ENCODE measurements around the gene FRK.
"Not testable (repeated sequence)": the region's sequence is repeated elsewhere in the genome, so short reads cannot be mapped to it uniquely, and the experiment has no call there.

FRK gene

DNA sequence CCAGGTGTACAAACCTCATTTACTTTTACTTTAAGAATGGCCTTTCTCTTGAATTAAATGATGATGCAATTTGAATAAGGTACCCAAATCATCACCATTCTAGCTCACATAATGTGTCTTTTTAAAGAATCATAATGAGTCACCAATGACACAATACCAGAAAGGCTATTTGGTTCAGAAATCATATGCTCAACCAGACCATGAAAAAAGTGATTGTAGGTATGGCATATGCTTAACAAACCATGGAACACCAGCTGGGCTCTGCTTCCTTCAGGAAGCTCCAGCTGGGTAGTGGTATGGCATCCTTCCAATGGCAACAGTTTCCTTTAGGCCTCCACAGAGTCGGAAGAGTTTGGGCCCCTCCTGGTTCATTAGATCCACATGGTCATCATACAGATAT, 128.2 kb downstream of the FRK start:
- Histone ChIP-seq H3K27me3 (ENCODE audit: insufficient read depth, low read length, poor library complexity, severe bottlenecking) (no peaks in the 10 kb centered on the region), H3K79me2 (ENCODE audit: insufficient read depth, low read length) (no peaks in the 10 kb centered on the region)

GRCh38 chr6:115928000-115928399, 132.7 kb downstream of the FRK start:
- H3K4me3 ChIP-seq (ENCODE audit: low read length, poor library complexity, severe bottlenecking); H3F3A ChIP-seq (ENCODE audit: low read depth); H3K79me2 ChIP-seq (ENCODE audit: insufficient read depth, low read length); H3K4me1 ChIP-seq (ENCODE audit: insufficient read depth, low read length, poor library complexity, severe bottlenecking); H2AFZ ChIP-seq (ENCODE audit: low read length); H4K20me1 ChIP-seq (ENCODE audit: insufficient read depth, low read length, poor library complexity, severe bottlenecking); H3K36me3 ChIP-seq (ENCODE audit: insufficient read depth, low read length); H3K9me3 ChIP-seq (ENCODE audit: insufficient read depth, low read depth, low read length); H3K4me2 ChIP-seq (ENCODE audit: low read depth, low read length, poor library complexity, severe bottlenecking); H3K9ac ChIP-seq (ENCODE audit: low read depth, low read length, poor library complexity, severe bottlenecking); H3K27me3 ChIP-seq (ENCODE audit: insufficient read depth, low read length, poor library complexity, severe bottlenecking); H3K9me2 ChIP-seq (replicated peaks; ENCODE audit: low read depth, low read length): not testable (repeated sequence)

More for the DNA sequence above, 128.2 kb downstream of the FRK start:
- H3K9me2 ChIP-seq (replicated peaks; ENCODE audit: low read depth, low read length): no peaks in the 10 kb centered on the region
- no peak overlapping the region for H2AFZ ChIP-seq (ENCODE audit: low read length)
- H3K9ac ChIP-seq (ENCODE audit: low read depth, low read length, poor library complexity, severe bottlenecking): no peak overlapping the region
- H3K9me3 ChIP-seq (ENCODE audit: insufficient read depth, low read depth, low read length): 0 out of 2 replicates have a peak, but pooled peaks cover 3% of the 10 kb centered on the region
- H3F3A ChIP-seq (ENCODE audit: low read depth): no peaks in the 10 kb centered on the region
- TF ChIP-seq, protein P1, sequence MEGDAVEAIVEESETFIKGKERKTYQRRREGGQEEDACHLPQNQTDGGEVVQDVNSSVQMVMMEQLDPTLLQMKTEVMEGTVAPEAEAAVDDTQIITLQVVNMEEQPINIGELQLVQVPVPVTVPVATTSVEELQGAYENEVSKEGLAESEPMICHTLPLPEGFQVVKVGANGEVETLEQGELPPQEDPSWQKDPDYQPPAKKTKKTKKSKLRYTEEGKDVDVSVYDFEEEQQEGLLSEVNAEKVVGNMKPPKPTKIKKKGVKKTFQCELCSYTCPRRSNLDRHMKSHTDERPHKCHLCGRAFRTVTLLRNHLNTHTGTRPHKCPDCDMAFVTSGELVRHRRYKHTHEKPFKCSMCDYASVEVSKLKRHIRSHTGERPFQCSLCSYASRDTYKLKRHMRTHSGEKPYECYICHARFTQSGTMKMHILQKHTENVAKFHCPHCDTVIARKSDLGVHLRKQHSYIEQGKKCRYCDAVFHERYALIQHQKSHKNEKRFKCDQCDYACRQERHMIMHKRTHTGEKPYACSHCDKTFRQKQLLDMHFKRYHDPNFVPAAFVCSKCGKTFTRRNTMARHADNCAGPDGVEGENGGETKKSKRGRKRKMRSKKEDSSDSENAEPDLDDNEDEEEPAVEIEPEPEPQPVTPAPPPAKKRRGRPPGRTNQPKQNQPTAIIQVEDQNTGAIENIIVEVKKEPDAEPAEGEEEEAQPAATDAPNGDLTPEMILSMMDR (conservative IDR thresholded peaks at IDR 0.05; ENCODE audit: low read length): no peak
- no peak for TF ChIP-seq EZH2phosphoT487 (IDR thresholded peaks at IDR 0.05; ENCODE audit: borderline replicate concordance)
- H3K36me3 ChIP-seq (ENCODE audit: insufficient read depth, low read length): no peaks in the 10 kb centered on the region
- no peaks in the 10 kb centered on the region for H4K20me1 ChIP-seq (ENCODE audit: insufficient read depth, low read length, poor library complexity, severe bottlenecking)
- no peaks in the 10 kb centered on the region for H3K4me1 ChIP-seq (ENCODE audit: insufficient read depth, low read length, poor library complexity, severe bottlenecking)
- H3K4me2 ChIP-seq (ENCODE audit: low read depth, low read length, poor library complexity, severe bottlenecking): no peak overlapping the region
- H3K4me3 ChIP-seq (ENCODE audit: low read length, poor library complexity, severe bottlenecking): no peak overlapping the region

- H3F3A ChIP-seq (ENCODE audit: low read depth): no peaks in the 10 kb centered on the region
- no peaks in the 10 kb centered on the region for H3K4me1 ChIP-seq (ENCODE audit: insufficient read depth, low read length, poor library complexity, severe bottlenecking)
- TF ChIP-seq, protein P1 (conservative IDR thresholded peaks at IDR 0.05; ENCODE audit: low read length): no peak
- no peak for TF ChIP-seq EZH2phosphoT487 (IDR thresholded peaks at IDR 0.05; ENCODE audit: borderline replicate concordance)
These were observed 137.7 kb downstream of the FRK start for GRCh38 chr6:115922971-115923370.

DNA sequence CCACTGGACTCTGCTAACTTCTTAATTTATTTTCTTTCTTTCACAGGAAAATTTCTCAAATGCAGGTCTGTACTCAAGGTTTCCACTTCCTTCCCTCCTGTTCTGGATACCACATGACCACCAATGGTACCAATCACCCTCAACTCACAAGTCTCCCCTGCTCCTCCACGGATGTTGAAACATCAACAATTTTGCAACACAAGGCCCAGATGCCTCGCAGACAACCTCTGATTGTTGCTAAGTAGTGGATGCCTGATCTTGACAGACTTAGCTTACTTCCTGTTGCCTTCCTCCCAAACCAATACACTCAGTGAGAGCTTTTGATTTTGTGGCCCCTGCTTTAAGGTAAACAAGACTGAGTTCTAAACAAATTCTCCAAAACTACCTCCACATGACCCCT, 146.6 kb downstream of the FRK start:
- H3K27me3 ChIP-seq (ENCODE audit: insufficient read depth, low read length, poor library complexity, severe bottlenecking): no peaks in the 10 kb centered on the region
- no peaks in the 10 kb centered on the region for H4K20me1 ChIP-seq (ENCODE audit: insufficient read depth, low read length, poor library complexity, severe bottlenecking)
- no peaks in the 10 kb centered on the region for H3K9me2 ChIP-seq (replicated peaks; ENCODE audit: low read depth, low read length)
- H3K4me2 ChIP-seq (ENCODE audit: low read depth, low read length, poor library complexity, severe bottlenecking): no peak overlapping the region
- no peak overlapping the region for H2AFZ ChIP-seq (ENCODE audit: low read length)
- no peak overlapping the region for H3K4me3 ChIP-seq (ENCODE audit: low read length, poor library complexity, severe bottlenecking)
- H3K4me1 ChIP-seq (ENCODE audit: insufficient read depth, low read length, poor library complexity, severe bottlenecking): no peaks in the 10 kb centered on the region
- no peaks in the 10 kb centered on the region for H3K9me3 ChIP-seq (ENCODE audit: insufficient read depth, low read depth, low read length)
- H3K9ac ChIP-seq (ENCODE audit: low read depth, low read length, poor library complexity, severe bottlenecking): no peak overlapping the region
- H3K36me3 ChIP-seq (ENCODE audit: insufficient read depth, low read length): no peaks in the 10 kb centered on the region
- no peaks in the 10 kb centered on the region for H3K79me2 ChIP-seq (ENCODE audit: insufficient read depth, low read length)
- TF ChIP-seq, protein P1 (conservative IDR thresholded peaks at IDR 0.05; ENCODE audit: low read length): no peak
- TF ChIP-seq EZH2phosphoT487 (IDR thresholded peaks at IDR 0.05; ENCODE audit: borderline replicate concordance): no peak
- H3F3A ChIP-seq (ENCODE audit: low read depth): no peaks in the 10 kb centered on the region

More at GRCh38 chr6:115922971-115923370, 137.7 kb downstream of the FRK start:
- no peak overlapping the region for H3K4me2 ChIP-seq (ENCODE audit: low read depth, low read length, poor library complexity, severe bottlenecking)
- H2AFZ ChIP-seq (ENCODE audit: low read length): no peak overlapping the region
- H3K9ac ChIP-seq (ENCODE audit: low read depth, low read length, poor library complexity, severe bottlenecking): no peak overlapping the region
- no peaks in the 10 kb centered on the region for H4K20me1 ChIP-seq (ENCODE audit: insufficient read depth, low read length, poor library complexity, severe bottlenecking)
- no peaks in the 10 kb centered on the region for H3K27me3 ChIP-seq (ENCODE audit: insufficient read depth, low read length, poor library complexity, severe bottlenecking)
- no peaks in the 10 kb centered on the region for H3K9me3 ChIP-seq (ENCODE audit: insufficient read depth, low read depth, low read length)
- H3K4me3 ChIP-seq (ENCODE audit: low read length, poor library complexity, severe bottlenecking): no peak overlapping the region
- H3K9me2 ChIP-seq (replicated peaks; ENCODE audit: low read depth, low read length): no peaks in the 10 kb centered on the region; the same call in 1 of the 2 replicates
- H3K79me2 ChIP-seq (ENCODE audit: insufficient read depth, low read length): no peaks in the 10 kb centered on the region
- H3K36me3 ChIP-seq (ENCODE audit: insufficient read depth, low read length): no peaks in the 10 kb centered on the region

All from Loucy (cell line).